ENCODE data around the gene PINLYP.
"Not testable (repeated sequence)": the region's sequence is repeated elsewhere in the genome, so short reads cannot be mapped to it uniquely, and the experiment has no call there.

Gene PINLYP

DNA sequence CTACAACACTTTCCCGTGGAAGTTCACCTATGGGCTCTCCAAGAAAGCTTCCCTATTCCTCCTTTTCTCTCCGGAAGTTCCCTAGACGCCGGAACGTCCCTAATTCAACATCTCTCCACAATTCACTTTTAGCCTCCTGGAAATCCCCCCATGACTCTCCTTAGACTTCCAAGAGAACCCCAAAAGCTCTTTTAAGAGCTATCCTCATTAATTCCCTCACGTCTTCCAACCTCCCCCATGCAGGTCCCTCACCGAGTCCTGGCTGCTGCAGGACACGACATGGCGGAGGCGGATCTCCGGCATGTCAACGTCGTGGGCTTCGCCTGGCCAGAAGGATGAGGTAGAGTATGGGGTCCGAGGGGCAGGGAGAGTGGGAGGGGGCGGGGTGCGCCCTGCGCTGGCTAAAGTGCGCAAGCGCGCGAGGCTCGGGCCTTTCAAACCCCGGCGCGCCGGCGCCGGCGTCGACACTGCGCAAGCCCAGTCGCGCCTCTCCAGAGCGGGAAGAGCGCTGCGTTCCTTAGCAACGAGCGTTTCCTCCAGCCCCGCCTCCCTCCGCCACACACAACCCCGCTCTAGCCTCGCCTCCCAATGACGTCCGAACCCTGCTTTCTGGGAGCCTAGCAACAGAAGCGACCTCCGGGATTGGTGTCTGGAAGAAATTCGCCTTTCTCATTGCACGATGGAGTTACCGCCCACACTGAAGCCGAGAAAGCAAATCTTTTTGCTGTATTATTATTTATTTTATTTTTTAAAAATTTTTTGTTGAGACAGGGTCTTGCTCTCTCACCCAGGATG lies at the start of gene PINLYP, which contains the start of gene XRCC1:
Gene PINLYP, plus strand, starts transcription at position 646 of the 795 bp plus-strand sequence. CDS start 1,391 bp downstream, outside the sequence.
Gene XRCC1, minus strand, starts transcription at position 372 of the 795 bp plus-strand sequence. Its CDS starts 69 bp downstream, at position 303.
- DNase-seq: peak; percentile 97

DNA sequence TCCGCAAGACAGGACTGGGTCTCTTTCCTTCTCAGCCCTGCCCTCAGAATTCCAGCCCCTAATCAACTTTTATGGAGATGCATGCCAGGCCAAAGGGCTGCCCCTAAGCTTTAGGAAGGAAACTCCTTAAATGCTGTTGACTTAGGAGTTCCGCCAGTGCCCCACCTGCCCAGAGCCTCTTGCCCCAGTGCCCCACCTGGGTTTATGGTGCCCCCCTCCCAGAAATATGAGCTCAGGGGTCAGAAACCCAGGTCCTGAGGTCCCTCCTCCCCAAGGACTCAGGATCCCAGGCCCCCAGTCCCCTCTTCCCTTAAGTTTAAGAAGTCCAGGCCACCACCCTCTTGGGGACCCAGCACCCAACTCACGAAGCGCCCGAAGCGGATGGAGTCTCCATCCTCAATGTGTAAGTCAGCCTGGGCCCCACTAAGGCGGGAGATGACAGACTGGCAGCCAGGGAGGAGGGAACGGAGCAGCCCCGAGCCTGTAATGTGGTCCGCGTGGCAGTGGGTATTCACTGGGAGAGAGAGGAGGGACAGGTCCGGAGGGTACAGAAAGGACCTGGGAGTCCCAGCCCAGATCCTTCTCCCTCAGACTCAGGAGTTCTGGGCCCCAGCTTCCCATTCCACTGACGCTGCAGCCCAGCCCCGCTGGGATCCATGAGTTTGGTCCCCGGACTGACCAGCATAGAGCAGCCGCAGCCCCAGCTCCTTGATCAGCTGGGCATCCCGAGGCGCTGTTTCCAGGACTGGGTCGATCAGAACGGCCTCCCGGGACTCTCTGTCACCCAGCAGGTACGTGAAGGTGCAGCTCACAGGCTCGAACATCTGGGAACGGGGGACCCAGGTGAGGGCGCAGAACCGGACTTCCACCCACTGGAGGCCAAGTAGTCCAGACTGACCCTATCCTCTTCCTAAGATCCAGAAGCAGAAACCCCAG lies 49.5 kb upstream of the PINLYP start:
- DNase-seq: peak; percentile 59

DNA sequence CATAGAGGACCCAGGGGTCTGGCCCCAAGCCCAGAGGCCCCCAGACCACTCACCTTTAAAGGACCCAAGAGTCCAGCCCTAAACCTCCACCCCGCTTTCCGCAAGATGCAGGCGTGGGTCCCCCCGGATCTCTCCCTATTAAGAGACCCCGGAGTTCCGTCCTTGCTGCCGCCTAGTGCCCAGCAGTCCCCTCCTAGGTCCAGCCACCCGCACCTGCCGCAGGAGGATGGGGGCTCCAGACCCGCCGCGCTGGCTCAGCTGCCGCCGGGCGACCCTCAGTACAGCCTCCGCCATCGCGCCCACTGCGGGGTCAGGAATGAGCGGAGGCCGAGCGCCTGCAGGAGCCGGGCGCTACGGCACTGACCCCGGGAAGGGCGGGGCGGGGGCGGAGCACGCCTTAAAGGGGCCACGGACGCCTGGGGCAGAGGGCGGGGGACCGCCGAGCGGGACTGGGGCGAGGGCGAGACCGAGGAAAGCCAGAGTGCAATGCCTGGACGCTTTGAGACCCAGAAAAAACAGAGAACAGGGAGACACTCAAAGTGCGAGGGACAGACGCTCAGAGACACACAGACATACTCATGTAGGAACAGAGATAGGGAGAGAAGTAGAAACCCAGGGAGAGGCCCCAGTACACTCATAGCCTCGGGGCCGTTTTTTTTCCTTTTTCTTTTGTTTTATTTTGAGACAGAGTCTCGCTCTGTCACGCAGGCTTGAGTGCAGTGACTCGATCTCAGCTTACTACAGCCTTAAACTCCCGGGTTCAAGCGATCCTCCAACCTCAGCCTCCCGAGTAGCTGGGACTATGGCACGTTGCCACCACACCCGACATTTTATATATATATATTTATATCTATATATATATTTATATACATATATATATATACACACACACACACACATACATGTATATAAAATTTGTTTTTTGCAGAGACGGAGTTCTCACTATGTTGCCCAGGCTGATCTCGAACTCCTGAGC lies 48.4 kb upstream of the PINLYP start, which contains the start of gene ETHE1:
Gene ETHE1, minus strand, starts transcription at position 318 of the 976 bp plus-strand sequence. Its CDS starts 24 bp downstream, at position 294.
- DNase-seq: peak; percentile 89

DNA sequence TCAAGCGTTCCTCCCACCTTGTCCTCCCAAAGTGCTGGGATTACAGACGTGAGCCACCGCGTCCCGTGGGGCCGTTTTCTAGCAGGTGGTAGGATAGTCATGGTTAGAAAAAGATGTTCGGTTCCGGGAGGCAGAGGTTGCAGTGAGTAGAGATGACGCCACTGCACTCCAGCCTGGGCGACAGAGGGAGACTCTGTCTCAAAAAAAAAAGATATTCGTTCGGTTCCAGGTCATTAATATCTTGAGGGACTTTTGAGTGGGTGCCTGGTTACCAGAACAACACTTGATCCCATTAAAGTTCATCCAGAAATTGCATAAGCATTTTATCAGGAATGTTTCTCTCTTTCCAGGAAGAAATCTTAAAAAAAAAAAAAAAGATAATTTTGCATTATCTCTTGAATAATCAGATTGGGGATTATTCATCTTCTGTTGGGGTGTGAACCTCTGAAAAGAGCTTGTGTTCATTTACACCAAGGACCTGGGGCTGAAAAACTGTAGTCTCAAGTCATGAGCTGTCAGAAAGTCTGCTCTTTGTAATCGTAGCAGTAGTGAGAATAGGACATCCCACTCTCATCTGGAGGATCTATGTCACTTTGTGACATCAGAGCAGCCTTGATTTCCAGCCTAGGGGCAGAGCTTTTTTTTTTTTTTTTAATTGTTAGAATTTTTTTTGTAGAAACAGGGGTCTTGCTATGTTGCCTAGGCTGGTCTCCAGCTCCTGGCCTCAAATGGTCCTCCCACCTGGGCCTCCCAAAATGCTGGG lies 47.6 kb upstream of the PINLYP start:
- DNase-seq: no peak

DNA sequence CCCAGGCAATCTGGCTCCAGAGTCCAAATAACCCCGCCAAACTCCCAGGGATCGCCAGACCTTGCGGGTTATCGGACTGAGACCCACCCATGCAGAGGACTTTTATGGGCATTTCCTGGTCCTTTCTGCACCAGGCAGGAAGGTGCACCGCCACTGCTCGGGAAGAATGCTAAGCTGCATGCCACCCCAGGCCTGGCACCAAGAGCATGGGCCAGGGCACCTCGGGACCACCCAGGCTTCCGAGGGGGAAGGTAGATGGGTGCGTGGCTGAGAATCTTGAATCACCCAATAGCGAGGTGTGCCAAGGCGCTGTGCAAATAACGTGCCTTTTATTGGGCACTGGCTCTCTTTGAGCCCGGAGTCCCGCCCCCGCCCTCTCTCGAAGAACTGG lies 43.0 kb upstream of the PINLYP start:
- DNase-seq: no peak

DNA sequence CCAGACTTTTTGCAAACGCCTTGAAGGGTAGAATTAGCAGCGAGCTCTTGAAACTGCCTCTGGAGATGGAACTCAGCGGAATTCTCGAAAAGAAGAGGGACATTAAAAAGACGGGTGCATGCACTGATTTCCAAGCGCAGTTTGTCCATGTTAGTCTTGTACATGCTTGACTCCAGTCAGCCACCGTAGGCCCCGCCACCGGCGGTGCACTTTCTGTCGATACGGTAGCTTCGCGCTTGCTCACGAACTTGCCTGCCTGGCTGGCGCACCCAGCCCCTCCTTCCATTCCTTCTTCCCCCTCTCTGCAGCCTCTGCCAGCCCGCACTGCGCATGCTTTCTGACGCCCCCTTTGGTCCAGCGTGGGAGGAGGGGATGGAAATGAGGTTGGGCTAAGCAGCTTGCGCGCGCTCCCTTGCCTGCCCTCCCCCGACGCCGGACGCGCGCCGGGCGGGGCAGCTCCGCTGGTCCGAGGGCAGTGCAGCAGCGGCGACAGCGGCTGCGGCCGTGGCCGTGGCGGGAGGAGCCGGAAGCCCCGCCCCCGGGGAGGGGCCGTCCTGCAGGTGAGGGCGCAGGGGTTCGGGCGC lies 42.5 kb upstream of the PINLYP start, which contains the start of gene ZNF575:
Gene ZNF575, plus strand, starts transcription at position 227 of the 584 bp plus-strand sequence. CDS start 1,235 bp downstream, outside the sequence.
- DNase-seq: peak; percentile 93

DNA sequence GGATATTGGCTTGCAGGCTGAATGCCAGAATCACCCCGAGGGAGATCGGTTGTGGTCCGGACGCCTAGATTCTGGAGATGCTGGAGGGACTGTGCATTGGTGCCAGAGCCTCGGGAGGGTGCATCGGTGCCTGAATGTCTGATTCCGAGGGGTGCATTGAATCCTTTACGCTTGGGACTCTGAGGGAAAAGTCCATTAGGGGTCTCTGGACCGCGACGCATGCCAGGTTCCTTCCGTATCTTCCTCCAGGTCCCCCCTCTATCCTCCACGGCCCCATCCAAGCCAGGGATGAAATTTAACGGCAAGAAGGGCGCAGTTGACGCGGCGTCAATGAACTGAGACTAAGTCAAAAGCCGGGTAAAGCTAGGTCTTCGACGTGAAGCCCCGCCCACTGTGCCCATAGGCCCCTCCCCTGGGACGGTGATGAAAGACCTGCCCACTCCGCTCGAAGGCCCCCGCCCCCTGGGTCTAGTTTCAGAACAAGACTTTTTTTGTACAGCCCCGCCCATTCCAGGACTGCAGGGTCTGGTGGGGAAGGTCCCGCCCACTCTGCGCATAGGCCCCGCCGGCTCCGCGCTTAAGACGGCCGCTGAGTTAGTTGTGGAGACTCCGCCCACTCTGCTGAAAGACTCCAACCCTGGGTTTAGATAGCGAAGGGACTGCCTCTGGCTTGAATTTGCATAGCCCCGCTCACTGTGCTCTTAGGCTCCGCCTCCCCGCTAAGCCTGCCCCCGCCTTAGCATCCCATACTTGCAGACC lies 41.9 kb upstream of the PINLYP start:
- peak; percentile 99 for DNase-seq

DNA sequence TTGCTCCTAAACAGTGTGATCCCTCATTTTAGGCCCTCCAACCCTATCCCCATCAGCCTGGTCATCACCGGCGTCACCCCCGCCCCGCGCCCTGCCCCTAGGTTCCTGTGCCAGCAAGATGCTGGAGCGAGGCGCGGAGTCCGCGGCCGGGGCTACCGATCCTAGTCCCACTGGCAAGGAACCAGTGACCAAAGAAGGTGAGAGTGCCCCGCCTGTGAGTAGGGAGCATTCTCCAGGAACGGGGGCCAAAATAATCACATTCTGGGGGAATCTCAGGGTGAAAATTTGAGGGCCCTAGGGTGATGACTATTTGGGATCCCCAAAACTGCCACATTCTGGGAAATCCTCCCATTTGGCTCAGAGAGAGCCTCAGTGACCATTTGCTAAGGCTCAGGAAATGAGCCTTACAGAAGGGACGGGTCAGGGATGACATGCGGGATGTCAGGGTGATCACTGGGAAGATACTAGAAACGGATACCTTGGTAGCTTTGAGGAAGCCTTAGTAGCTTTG lies 41.2 kb upstream of the PINLYP start:
- no peak for DNase-seq

DNA sequence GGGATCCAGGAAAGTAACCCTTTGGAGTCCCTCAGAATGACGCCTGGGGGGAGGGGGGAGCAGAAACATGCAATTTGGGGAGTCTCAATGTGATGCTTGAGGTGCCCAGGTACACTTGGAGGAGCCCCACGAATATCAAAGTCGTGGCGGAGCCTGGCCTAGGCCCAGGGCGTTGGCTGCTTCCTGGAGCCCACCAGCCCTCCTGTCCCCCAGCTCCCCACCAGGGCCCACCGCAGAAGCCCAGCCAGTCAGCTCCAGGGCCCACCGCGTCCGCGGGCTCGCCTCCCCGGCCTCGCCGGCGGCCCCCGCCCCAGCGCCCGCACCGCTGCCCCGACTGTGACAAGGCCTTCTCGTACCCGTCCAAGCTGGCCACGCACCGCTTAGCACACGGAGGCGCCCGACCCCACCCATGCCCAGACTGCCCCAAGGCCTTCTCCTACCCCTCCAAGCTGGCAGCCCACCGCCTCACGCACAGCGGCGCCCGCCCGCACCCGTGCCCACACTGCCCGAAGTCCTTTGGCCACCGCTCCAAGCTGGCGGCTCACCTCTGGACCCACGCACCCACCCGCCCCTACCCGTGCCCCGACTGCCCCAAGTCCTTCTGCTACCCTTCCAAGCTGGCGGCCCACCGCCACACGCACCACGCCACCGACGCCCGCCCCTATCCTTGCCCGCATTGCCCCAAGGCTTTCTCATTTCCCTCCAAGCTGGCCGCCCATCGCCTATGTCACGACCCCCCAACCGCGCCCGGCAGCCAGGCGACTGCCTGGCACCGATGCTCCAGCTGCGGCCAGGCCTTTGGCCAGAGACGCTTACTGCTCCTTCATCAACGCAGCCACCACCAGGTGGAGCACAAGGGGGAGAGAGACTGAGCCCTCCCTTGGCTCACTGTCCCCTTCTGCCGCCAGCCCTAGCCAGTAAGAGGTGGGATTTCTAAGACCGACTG lies 40.5 kb upstream of the PINLYP start:
- peak; percentile 54 for DNase-seq

DNA sequence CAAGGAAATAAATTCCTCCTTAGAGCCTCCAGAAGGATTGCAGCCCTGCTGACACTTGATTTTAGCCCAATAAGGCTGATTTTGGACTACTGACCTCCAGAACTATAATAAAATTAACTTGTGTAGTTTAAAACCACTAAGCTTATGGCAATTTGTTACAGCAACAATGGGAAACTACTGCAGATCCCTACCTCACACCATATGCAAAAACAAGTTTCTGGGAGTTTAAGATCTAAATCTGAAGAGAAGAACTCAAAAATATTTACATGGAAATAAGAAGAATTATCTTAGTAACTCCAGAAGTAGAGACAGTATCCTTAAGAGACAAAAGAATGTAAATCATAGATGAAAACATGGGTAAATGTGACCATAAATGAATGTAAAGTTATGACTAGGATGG lies 36.7 kb upstream of the PINLYP start:
- DNase-seq: no peak

DNA sequence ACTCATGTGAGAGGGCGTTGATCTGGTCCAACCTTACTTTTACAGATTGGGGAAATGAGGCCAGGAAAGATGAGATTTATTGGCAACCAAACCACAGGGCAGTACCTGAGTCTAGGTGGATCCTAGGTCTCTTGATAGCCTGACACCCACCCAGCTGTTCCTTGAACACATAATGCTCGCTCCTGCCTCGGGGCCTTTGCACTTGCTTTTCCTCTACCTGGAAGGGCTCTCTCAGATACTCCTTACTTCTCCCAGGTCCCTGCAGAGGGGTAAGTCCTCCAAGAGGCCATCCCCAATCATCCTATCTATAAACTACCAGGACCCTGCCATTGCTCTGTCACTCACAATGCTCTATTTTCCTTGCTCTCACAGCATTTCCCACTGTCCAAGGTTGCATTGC lies 35.2 kb upstream of the PINLYP start:
- DNase-seq: no peak

DNA sequence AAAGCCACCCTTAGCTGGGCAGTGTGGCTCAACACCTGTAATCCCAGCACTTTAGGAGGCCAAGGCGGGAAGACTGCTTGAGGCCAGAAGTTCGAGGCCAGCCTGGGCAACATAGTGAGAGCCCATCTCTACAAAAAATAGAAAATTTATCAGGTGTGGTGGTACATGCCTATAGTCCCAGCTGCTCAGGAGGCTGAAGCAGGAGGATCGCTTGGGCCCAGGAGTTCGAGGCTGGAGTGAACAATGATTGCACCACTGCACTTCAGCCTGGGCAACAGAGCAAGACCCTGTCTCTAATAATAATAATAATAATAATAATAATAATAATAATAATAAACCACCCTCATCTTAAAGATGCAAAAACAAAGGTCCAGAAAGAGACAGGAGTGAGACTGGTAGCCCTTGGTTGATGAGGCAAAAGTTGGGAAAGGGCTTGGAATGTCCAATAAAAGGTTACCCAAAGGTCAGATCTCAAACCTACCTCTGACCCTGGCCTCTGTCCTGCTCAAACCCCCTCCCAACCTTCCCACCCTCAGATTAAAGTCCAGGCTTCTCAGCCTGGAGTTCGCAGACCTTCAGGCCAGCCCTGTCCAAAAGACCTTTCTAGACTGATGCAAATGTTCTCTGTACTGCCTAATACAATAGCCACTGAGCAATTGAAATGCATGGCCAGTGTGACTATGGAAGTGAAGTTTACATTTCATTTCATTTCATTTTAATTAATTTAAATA lies 33.5 kb upstream of the PINLYP start:
- no peak for DNase-seq

DNA sequence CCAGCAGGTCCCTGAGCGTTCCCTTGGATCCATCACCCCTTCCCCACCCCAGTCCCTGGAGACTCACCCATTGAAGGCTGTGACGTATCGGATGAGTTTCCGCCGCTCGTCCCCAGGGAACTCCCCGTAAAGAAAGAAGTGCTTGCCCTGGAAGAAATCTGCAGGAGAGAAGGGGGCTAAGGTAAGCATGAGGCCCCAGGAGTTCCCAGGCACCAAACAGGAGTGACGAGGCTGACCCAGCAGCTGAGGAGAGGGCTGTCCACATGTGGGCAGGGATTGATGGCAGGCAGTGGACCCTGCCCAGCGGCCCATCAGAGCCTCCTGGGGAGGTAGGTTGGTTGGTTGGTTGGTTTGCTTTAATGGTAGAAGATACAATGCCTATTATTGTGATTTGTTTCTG lies 31.5 kb upstream of the PINLYP start:
- no peak for DNase-seq

DNA sequence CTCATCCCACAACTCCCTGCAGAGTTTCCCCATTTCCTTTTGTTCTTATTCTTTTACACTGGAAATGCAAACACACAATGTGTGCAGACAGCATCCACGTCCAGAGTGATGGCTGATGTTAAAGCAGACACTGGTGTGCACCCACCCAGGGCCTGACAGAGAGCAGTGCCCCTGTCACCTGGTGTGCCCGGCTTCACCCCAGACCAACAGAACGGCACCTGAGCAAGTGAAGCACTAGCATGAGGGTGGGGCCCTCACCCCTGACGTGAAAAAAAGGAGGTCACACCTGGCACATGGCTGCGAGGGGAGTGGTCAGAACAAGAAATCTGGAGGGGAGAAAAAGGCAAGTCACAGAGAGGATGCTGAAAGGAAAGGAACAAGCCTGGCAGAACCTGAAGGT lies 30.3 kb upstream of the PINLYP start:
- DNase-seq: no peak

DNA sequence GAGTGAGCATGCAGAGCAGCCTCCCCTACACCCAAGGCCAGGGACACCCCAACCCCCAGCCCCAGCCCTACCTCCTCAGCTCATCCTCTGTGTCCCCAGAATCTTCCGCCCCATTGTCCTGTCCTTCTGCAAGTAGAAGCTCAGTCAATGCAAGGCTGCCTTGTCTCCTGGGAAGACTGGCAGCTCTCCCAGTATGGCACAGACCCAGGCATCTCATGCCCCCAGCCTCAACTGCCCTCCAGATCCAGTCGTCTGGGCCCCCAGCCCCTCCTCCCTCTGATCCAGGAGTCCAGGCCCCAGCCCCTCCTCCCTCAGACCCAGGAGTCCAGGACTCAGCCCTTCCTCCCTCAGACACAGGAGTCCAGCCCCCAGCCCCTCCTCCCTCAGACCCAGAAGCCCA lies 29.6 kb upstream of the PINLYP start:
- DNase-seq: no peak

DNA sequence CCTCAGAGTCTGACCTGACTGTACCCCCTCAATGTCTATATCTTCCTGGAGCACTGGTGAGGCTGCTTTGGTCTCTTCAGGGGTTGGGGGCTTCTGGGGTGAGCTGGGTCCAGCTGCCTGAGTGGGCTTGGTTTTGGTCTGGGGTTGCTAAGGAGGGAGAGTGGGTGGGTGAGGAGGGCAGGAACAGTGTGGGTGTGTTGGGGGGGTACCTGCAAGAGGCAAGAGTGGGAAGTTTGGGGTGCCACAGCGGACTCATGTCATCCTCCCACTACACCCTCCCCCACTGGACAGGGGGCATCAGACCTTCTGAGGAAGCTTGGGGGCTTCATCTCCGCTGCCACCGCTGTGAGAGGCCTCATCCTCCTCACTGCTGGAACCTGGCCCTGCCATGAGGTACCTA lies 29.0 kb upstream of the PINLYP start:
- DNase-seq: no peak

DNA sequence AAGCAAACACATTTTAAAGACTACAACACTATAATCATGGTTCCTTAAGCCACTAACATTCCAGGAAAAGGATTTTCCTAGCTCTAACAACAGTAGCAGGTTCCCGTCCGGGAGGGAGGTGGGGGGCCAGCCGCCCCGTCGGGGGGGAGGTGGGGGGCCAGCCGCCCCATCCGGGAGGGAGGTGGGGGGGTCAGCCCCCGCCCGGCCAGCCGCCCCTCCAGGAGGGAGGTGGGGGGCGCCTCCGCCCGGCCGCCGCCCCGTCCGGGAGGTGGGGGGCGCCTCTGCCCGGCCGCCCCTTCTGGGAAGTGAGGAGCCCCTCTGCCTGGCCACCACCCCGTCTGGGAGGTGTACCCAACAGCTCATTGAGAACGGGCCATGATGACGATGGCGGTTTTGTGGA lies 27.7 kb upstream of the PINLYP start:
- DNase-seq: not testable (repeated sequence)

DNA sequence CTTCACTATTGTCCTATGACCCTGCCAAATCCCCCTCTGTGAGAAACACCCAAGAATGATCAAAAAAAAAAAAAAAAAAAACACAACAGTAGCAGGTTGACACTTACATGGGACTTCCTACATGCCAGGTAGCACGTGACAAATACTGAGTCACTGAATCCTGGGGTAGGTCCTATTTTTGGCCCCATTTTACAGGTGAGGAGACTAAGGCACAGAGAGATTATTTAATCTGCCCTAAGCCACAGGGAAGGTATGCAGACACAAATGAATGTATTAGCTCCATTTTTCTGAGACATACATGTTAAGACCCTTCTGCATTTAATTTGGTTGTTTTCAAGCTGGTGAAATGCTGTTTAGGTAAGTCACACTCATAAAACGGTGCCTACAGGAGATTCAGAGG lies 26.9 kb upstream of the PINLYP start:
- DNase-seq: no peak

Data from stimulated activated CD8-positive, alpha-beta memory T cell treated with anti-CD3 and anti-CD28 coated beads, Interleukin-4, amount 100 ng/mL, for 48 hours (primary cell).